Kidney (tissue), 14 donors: Measurements from ENCODE around the gene KNDC1. TPM values are rescaled to one million over a fixed set of nuclear protein-coding genes. Genes with fewer than 3 reads are reported as not detected.

ENCODE experiments used
- DNase-seq, 5 donors: peaks; one replicate each; pipeline ENCODE4 v3.0.0-alpha.2; 2013 to 2020
- FAIRE-seq: peaks from 2 replicates; lab custom pipeline; 2012; peaks lifted over from hg19 to GRCh38; lab: Jason Lieb, UNC
- H3K27ac ChIP-seq, 2 donors: one replicate each; pipeline ENCODE4 v1.7.0; 2013; ENCODE audit warnings: low read depth in 2 of 2, low read length in 2 of 2, inconsistent platforms in 1 of 2
- H3K27me3 ChIP-seq: one replicate; pipeline ENCODE4 v1.7.1; 2013; ENCODE audit warnings: low read length, inconsistent platforms; ENCODE audit not compliant: control insufficient read depth, insufficient read depth
- H3K36me3 ChIP-seq, 3 donors: one replicate each; pipeline versions ENCODE4 v1.7.0 to v1.7.1; 2013; ENCODE audit warnings: low read length in 3 of 3, control low read depth in 1 of 3, inconsistent platforms in 1 of 3; ENCODE audit not compliant: insufficient read depth in 3 of 3, control insufficient read depth in 2 of 3
- H3K4me1 ChIP-seq, 3 donors: one replicate each; pipeline versions ENCODE4 v1.7.0 to v1.7.1; 2013; ENCODE audit warnings: low read length in 3 of 3, inconsistent platforms in 1 of 3, low read depth in 1 of 3; ENCODE audit not compliant: control insufficient read depth in 2 of 3, insufficient read depth in 2 of 3
- H3K4me3 ChIP-seq, 3 donors: one replicate each; pipeline versions ENCODE4 v1.7.0 to v1.8.1; 2013; ENCODE audit warnings: low read length in 3 of 3, control low read depth in 1 of 3, inconsistent platforms in 1 of 3
- H3K9ac ChIP-seq, 3 donors: one replicate each; pipeline versions ENCODE4 v1.7.0 to v1.7.1; 2013; ENCODE audit warnings: low read length in 3 of 3, control low read depth in 1 of 3, inconsistent platforms in 1 of 3
- H3K9me3 ChIP-seq, 3 donors: one replicate each; pipeline versions ENCODE4 v1.7.0 to v1.7.1; 2013; ENCODE audit warnings: low read length in 3 of 3, control low read depth in 1 of 3, inconsistent platforms in 1 of 3; ENCODE audit not compliant: control insufficient read depth in 2 of 3, insufficient read depth in 1 of 3
- CTCF ChIP-seq: IDR thresholded peaks from 3 replicates; pipeline ENCODE4 v1.5.1; 2012; ENCODE audit warnings: mild to moderate bottlenecking, moderate library complexity, borderline replicate concordance; ENCODE audit not compliant: insufficient read depth; ENCODE audit errors: extremely low read depth
- intact Hi-C: fragments of 100-400 bp; cut with DNase I; formaldehyde crosslinking; loops from one replicate; pipeline ENCODE4 v1.11.1; 2022
- polyA plus RNA-seq: library from polyadenylated mRNA; stranded (reverse); fragments of 350-450 nt; fragmentation: Illumina TruSeq; extraction: RNeasy Lipid Tissue Mini Kit (QIAGEN cat#74804); gene quantifications from one replicate; pipeline ENCODE4 v1.2.3, GENCODE V29; 2014; ENCODE audit warnings: low read depth, low replicate concordance; ENCODE audit not compliant: insufficient read depth
- total RNA-seq: library from RNA; stranded (reverse); fragmentation: NEBNext Ultra II Directional; extraction: Animal tissue kit (Norgen Biotek cat#: 25700); gene quantifications from one replicate; pipeline ENCODE4 v1.2.1, GENCODE V29; 2021
- donor health status: control.
- donor health status: control.
- donor health status: control.
- donor health status: control.
- donor health status: control.
- donor health status: DM: yes; HTN: yes; CAD: no.
- donor health status: Normal renal cell carcinoma (clear cell type).

Gene KNDC1
- total and polyA plus RNA-seq, 2 donors from 2014 or later = 0.43 to 8.7 TPM

GRCh38 chr10:133163889-133164815, 4.1 kb downstream of the KNDC1 start:
- Histone ChIP-seq H3K27ac (no peak overlapping the region), H3K27me3 (no peaks in the 10 kb centered on the region), H3K9me3 (no peaks in the 10 kb centered on the region), H3K9ac (no peak overlapping the region), H3K36me3 (no peaks in the 10 kb centered on the region), H3K4me3 (no peak overlapping the region), H3K4me1 (peaks cover 0 to 8% (median 0%) of the 10 kb centered on the region in 3 donors)
- intact Hi-C loops = no loop called here
- FAIRE-seq (no peak), DNase-seq (peak; percentile 81 to 86 (median 85))
- TF ChIP-seq CTCF = no peak

- Histone ChIP-seq H3K9me3 (no peaks in the 10 kb centered on the region), H3K9ac (no peak overlapping the region), H3K4me3 (no peak overlapping the region), H3K36me3 (no peaks in the 10 kb centered on the region), H3K27ac (no peak overlapping the region), H3K27me3 (no peaks in the 10 kb centered on the region), H3K4me1 (peaks cover 0 to 8% (median 0%) of the 10 kb centered on the region in 3 donors)
- FAIRE-seq (no peak), DNase-seq (no peak)
- no peak for TF ChIP-seq CTCF
- intact Hi-C loops = no loop called here
These were observed 5.0 kb downstream of the KNDC1 start for GRCh38 chr10:133164816-133165555.

GRCh38 chr10:133165556-133166503, 5.8 kb downstream of the KNDC1 start:
- FAIRE-seq (no peak), DNase-seq (no peak)
- no peak overlapping the region for H3K9ac ChIP-seq
- no peak overlapping the region for H3K27ac ChIP-seq
- no peaks in the 10 kb centered on the region for H3K36me3 ChIP-seq
- no peaks in the 10 kb centered on the region for H3K9me3 ChIP-seq
- no peaks in the 10 kb centered on the region for H3K27me3 ChIP-seq
- peaks cover 0 to 4% (median 0%) of the 10 kb centered on the region in 3 donors for H3K4me1 ChIP-seq
- TF ChIP-seq CTCF = no peak
- intact Hi-C loops = no loop called here
- no peak overlapping the region for H3K4me3 ChIP-seq
